Thoracic aorta (tissue), 2 donors: ENCODE results near the gene PCDHA1. TPM values are rescaled to one million over a fixed set of nuclear protein-coding genes. Genes with fewer than 3 reads are reported as not detected.
"Not testable (repeated sequence)": the region's sequence is repeated elsewhere in the genome, so short reads cannot be mapped to it uniquely, and the experiment has no call there.

ENCODE experiments used
- ATAC-seq: fragments of 150-250 bp; one replicate; pipeline ENCODE4 v1.8.0; 2017; ENCODE audit warnings: low read depth; ENCODE audit not compliant: insufficient number of reproducible peaks, low FRiP score
- DNase-seq: peaks from one replicate; pipeline ENCODE4 v3.0.0-alpha.2; 2020; ENCODE audit warnings: low spot score
- H3K27ac ChIP-seq, 2 donors: fragments of 200-600 bp; sonication (generic); 1 replicate in 1 of 2; 2 replicates in 1 of 2; pipeline ENCODE4 v1.5.1; 2016; ENCODE audit warnings: mild to moderate bottlenecking in 2 of 2, moderate library complexity in 2 of 2
- H3K27me3 ChIP-seq: fragments of 200-600 bp; sonication (generic); replicated peaks from 2 replicates; pipeline ENCODE4 v1.6.0; 2016; ENCODE audit warnings: mild to moderate bottlenecking; ENCODE audit not compliant: insufficient read depth
- H3K36me3 ChIP-seq: fragments of 200-600 bp; sonication (generic); one replicate; pipeline ENCODE4 v1.5.1; 2016
- H3K4me1 ChIP-seq, 2 donors: fragments of 200-600 bp; sonication (generic); 1 replicate in 1 of 2; 2 replicates in 1 of 2; pipeline versions ENCODE4 v1.5.1 to v1.6.0; 2016; ENCODE audit warnings: low read depth in 2 of 2, mild to moderate bottlenecking in 1 of 2; ENCODE audit not compliant: control insufficient read depth in 1 of 2
- H3K4me3 ChIP-seq: fragments of 200-600 bp; sonication (generic); 2 replicates; pipeline ENCODE4 v1.5.1; 2016; ENCODE audit warnings: mild to moderate bottlenecking
- H3K9me3 ChIP-seq: fragments of 200-600 bp; sonication (generic); 2 replicates; pipeline ENCODE4 v1.5.1; 2016
- CTCF ChIP-seq: fragments of 200-600 bp; sonication (generic); IDR thresholded peaks from one replicate; pipeline ENCODE4 v1.5.1; 2019; ENCODE audit warnings: antibody characterized with exemption
- total RNA-seq, 2 donors: library from RNA; depleted of rRNA; stranded (reverse); fragments of >200 nt; gene quantifications; one replicate each; pipeline versions ENCODE4 v1.1.0 to v1.2.3, GENCODE V29; 2016

Gene PCDHA1
- total RNA-seq, 2 donors from 2014 or later = not detected

- not testable (repeated sequence) for H3K4me3 ChIP-seq, H3K4me1 ChIP-seq, ATAC-seq, DNase-seq, H3K27ac ChIP-seq, H3K27me3 ChIP-seq, H3K36me3 ChIP-seq
- peaks cover 15% of the 10 kb centered on the region for H3K9me3 ChIP-seq
These were observed 64.1 kb downstream of the PCDHA1 start for GRCh38 chr5:140849831-140850634.

- peaks cover 23% of the 10 kb centered on the region for H3K9me3 ChIP-seq
- peak within 1 kb of the TSS; percentile 19 for H3K4me3 ChIP-seq
- ATAC-seq = no peak
- H3K27me3 ChIP-seq = no peaks in the 10 kb centered on the region
- no peak for DNase-seq
- no peaks in the 10 kb centered on the region for H3K4me1 ChIP-seq
- H3K27ac ChIP-seq = no peak within 1 kb of the TSS
- H3K36me3 ChIP-seq = no peaks in the 10 kb centered on the region
- TF ChIP-seq CTCF = no peak
These were observed 70.1 kb downstream of the PCDHA1 start, which contains the start of gene PCDHA10 for GRCh38 chr5:140855772-140856674. Gene PCDHA10 (plus strand): TSS chr5:140855897. CDS start chr5:140856049, 152 bp downstream.

- ATAC-seq (no peak), DNase-seq (no peak)
- no peak for TF ChIP-seq CTCF
- Histone ChIP-seq H3K36me3 (no peaks in the 10 kb centered on the region), H3K27me3 (no peaks in the 10 kb centered on the region), H3K9me3 (peaks cover 30% of the 10 kb centered on the region), H3K27ac (no peak overlapping the region), H3K4me1 (no peaks in the 10 kb centered on the region), H3K4me3 (no peak overlapping the region)
These were observed 71.4 kb downstream of the PCDHA1 start for GRCh38 chr5:140857177-140857986.

DNA sequence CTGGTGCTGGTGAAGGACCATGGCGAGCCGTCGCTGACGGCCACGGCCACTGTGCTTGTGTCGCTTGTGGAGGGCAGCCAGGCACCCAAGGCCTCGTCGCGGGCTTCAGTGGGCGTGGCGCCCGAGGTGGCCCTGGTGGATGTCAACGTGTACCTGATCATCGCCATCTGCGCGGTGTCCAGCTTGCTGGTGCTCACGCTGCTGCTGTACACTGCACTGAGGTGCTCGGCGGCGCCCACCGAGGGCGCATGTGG is 72.0 kb downstream of the PCDHA1 start:
- Histone ChIP-seq H3K27me3 (no peaks in the 10 kb centered on the region), H3K27ac (no peak overlapping the region), H3K36me3 (no peaks in the 10 kb centered on the region), H3K4me3 (no peak overlapping the region), H3K9me3 (peaks cover 30% of the 10 kb centered on the region), H3K4me1 (no peaks in the 10 kb centered on the region)
- no peak for TF ChIP-seq CTCF
- DNase-seq = no peak
- ATAC-seq = no peak

- Histone ChIP-seq H3K27ac (no peak overlapping the region), H3K9me3 (peaks cover 23% of the 10 kb centered on the region), H3K27me3 (no peaks in the 10 kb centered on the region), H3K4me1 (no peaks in the 10 kb centered on the region), H3K4me3 (no peak overlapping the region), H3K36me3 (no peaks in the 10 kb centered on the region)
- no peak for TF ChIP-seq CTCF
- DNase-seq (no peak), ATAC-seq (no peak)
These were observed 76.7 kb downstream of the PCDHA1 start for GRCh38 chr5:140862441-140863295.
